T47D (cell line): ENCODE results near the gene DENND1A.
"Not testable (repeated sequence)": the region's sequence is repeated elsewhere in the genome, so short reads cannot be mapped to it uniquely, and the experiment has no call there.

ENCODE experiments used
- DNase-seq, 2 experiments: peaks; one replicate each; pipeline versions ENCODE4 v3.0.0 to v3.0.0-alpha.2; 2011 to 2012; ENCODE audit warnings: low read depth in 1 of 2, low spot score in 1 of 2
- JUND ChIP-seq: IDR thresholded peaks from 2 replicates; pipeline ENCODE4 v1.6.1; 2012; ENCODE audit warnings: low read depth
- in situ Hi-C: cut with HindIII; loops from 2 replicates; pipeline ENCODE4 v1.10.0; 2016; ENCODE audit warnings: low sequenced_read_pairs, low pct_unique_long_range_greater_than_20kb

Gene DENND1A

DNA sequence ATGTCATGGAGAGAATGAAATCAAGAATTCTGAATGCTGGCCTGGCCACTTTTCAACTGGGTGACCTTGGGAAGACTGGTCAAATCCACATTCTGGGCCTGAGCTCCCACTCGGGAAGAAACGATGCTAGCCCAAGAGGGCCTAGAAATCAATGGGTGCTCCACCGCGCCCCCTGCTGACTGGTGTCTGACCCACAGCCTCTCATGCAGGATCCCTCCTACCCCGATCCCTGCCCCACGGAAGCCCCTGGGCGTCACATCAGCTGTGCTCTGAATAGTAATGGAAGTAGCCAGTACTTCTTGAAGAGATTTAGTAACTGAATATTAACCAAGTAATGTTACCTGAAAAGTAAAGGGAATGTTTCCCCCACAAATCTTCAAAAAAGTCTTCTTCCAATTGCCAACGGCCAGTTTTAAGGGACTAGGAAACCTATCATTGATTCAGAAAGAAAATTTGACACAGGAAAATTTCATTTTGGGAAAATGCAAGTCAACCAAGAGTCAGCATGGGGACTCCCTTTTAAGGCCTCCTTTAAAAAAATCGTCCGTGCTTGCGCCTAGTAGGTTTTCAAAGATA lies 530.0 kb downstream of the DENND1A start:
- TF ChIP-seq JUND: no peak
- in situ Hi-C loops: no loop called here
- peak in 1 of 2 experiments; percentile 36 for DNase-seq

DNA sequence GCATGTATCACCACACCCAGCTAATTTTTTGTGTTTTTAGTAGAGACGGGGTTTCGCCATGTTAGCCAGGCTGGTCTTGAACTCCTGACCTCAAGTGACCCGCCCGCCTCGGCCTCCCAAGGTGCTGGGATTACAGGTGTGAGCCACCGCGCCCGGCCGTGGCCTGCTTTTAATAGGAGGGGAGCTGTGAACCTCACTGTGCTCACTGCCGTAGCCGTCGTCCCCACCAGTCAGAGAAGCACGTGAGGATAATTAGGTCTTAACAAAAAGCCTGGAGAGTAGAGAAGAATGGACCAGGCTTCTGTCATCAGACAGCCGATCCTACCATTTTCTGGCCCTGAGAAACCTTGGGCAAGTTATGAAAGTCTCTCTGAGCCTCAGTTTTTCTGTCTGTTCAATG lies 531.0 kb downstream of the DENND1A start:
- DNase-seq, in situ Hi-C loops: not testable (repeated sequence)

DNA sequence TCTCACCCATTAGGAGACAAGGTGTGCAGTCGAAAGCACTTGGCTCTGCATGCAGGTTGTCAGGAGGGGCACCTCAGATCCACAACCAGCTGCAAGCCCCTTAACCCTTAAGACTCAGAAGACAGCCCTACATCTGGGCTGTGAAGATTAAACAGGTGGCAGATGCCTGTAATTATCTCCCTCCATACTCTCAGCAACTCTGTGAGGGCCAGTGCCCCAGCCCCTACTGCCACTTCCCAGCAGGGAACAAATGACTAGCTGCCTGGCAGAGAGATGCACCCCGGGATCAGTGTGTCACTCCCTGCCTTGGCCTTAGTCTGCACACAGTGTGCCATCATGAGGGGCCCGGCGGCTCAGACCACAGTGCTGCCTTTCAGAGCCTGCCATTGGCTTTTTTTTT lies 532.0 kb downstream of the DENND1A start:
- in situ Hi-C loops: no loop called here
- TF ChIP-seq JUND: no peak
- DNase-seq: no peak

DNA sequence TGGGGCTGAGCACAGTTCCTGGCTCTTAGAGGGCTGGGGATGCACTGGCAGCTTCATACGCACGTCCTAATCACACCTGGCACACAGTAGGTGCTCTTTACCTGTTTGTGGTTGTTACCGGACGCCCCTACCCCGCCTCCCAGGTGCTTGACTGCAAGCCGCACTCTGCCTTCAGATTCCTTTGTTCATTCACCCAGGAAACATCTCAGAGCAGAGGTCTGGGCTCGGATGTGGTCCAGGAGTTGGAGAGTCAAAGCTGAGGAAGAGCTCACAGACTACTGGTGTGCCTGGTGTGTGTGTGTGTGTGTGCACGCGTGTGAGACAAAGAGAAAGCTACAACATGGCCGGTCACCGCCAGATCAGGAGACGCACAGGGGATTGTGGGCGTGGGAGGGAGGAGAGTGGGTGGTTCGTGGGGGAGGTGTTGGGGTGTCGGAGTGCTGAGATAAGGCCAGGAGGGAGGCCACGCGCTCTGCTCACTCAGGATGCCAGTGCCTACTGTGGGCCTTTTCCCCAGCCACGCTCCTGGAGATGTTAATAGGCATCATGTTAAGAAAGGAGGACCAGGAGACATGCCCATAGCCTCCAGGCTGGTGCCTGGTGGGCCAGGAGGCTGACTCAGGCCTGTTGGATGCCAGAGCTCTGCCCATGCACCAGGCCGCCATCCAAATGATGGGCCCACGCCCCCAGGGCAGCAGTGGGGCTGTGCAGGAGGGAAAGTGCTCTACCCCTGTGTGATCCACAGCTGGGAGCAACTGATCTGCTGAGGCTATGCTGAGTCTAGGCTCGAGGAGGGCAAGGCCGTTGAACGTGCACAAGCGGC lies 534.0 kb downstream of the DENND1A start:
- no peak for DNase-seq
- no peak for TF ChIP-seq JUND
- in situ Hi-C loops: no loop called here

DNA sequence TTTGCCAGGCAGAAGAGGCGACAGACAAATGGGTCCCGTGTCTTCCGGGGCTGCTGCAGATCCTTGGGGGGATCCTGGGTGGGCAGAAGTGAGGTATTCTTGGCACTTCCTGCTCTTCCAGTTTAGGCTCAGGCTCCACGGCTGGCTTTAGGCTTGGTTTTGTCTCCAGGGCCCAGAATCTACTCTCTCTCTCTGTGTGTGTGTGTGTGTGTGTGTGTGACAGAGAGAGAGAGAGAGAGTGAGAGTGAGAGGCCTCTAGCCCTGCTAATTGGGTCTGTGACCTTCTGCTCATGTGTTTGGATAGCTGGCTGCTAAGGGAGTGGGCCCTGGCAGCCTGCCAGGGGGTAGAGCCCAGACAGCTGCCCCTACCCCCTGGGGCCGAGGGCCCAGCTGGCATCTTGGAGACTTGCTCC lies 534.6 kb downstream of the DENND1A start:
- no peak for TF ChIP-seq JUND
- in situ Hi-C loops: no loop called here
- DNase-seq: no peak

DNA sequence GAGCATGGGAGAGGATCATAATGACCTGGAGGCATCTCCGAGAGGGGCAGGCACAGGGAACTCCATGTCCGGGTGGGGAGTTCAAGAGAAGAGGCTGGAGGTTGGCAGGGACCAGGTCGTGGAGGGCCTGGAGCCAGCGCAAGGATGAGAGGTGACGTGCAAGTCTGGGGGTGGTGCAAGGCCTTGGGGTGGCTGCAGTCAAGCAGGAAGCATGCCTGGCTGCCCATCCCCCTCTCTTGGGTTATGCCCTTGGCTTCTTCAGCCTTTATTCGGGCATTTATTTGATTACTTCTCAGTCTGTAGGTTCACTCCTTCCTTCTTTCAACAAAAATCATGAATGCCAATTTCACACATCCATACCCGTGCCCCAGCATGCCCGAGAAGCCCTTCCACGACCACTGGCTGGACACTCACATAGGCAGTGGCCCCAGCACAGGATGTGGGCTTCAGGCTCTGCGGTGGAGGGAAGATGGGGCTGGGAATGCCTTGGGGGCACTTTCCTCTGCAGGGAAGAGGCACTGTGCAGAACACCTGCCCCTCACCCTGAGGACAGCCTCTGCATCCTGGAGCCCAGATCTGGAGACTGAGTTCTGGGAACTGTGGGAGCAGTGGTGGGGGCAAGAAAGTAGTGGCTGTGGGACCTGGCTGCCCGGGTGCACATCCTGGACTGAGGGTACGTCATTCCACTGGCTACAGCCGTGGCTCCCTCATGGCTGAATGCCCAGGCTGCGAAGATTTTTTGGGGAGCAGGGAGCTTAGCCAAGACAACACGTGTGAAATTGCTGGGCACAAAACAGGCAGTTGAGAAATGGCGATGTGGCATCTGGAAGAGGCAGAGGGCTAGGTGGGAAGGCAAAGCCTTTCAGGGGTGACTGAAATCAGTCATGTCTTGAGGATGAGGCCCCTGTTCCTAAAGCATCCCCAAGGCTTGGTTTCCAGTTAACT lies 535.4 kb downstream of the DENND1A start:
- DNase-seq: no peak
- TF ChIP-seq JUND: no peak
- in situ Hi-C loops: no loop called here

DNA sequence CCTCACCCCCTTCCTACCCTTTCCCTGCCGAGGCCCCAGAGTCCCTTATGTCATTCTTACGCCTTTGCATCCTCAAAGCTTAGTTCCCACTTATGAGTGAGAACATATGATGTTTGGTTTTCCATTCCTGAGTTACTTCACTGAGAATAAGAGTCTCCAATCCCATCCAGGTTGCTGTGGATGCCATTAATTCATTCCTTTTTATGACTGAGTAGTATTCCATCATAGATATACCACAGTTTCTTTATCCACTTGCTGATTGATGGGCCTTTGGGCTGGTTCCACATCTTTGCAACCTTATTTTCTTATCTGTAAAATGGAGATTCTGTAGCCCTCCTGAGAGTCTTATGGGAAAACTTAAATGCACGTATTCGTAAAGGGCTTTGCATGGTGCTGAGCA lies 537.1 kb downstream of the DENND1A start:
- no peak for DNase-seq
- TF ChIP-seq JUND: no peak
- in situ Hi-C loops: no loop called here

DNA sequence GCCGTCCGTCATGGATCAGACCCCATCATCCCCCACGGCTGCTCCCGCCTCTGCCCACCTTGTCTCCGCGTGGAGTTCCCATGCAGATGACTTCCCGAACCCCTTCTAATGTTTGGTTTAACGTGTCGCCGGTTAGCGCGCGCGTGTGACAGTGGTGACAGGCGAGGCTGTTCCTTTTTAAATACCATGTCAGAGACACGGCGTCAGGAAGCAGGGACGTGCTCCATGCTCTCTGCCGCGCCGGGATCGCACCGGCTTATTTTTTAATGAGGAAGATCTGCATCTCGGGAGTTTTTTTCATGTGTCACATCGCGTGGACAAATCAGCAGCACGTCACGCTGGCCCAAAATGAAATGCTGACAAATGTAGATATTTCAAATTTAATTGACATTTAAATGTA lies 538.0 kb downstream of the DENND1A start:
- TF ChIP-seq JUND: no peak

DNA sequence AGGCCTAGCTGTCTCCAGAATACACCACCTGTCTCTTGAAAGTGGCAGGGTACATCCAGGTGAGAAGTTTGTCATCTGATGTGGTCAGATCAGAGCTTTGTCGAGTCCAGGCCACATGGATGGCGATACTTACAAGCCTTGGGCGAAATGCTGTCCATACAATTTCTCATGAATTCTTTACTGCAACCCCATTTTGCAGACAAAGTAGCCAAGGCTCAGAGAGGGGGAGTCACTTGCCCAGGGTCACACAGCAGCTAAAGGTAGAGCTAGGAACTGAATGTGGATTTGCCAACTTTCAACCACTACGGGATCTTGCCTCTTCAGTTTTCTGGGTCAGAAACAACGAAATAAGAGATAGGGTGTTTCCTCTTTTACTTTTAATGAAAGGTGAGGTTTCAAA lies 538.7 kb downstream of the DENND1A start:
- in situ Hi-C loops: no loop called here
- no peak for TF ChIP-seq JUND
- no peak for DNase-seq

More for the DNA sequence above, 538.0 kb downstream of the DENND1A start:
- no peak for DNase-seq
- in situ Hi-C loops: no loop called here

DNA sequence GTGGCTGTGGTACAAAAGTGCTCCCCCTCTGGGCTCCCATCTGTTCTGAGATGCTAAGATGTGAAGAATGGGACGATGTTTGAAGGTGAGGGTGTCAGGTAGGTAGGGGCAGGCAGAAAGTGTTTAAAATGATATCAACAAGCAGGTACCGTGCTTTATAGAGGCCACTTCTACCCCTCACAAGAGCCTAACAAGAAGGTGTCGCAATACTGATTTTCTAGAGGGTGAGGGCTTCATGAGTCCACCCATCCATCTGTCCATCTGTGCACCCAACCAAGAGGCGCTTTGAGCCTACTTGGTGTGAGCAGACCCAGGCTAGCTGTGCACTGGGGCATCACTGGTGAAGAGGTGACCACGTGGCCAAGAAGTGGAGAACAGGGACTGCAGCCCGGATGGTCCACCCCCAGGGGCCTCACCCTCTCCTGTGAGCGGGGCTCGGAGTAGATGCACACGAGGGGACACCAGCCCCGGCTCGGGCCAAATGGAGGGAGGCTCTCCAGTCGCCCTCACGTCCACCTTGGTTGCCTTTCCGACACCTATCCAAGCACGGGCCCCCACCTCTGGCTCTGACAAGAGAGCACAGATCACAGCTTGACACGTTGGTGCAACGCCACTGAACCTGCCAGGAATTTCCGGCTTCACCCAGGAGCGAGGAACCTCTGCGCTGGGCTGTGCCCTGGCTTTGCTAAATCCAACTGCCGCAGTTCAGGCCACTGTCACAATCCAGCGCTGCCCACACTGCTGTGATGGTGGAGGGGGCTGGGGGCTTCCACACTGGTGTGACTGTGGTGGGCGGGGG lies 539.4 kb downstream of the DENND1A start:
- DNase-seq: no peak
- TF ChIP-seq JUND: no peak
- in situ Hi-C loops: no loop called here

DNA sequence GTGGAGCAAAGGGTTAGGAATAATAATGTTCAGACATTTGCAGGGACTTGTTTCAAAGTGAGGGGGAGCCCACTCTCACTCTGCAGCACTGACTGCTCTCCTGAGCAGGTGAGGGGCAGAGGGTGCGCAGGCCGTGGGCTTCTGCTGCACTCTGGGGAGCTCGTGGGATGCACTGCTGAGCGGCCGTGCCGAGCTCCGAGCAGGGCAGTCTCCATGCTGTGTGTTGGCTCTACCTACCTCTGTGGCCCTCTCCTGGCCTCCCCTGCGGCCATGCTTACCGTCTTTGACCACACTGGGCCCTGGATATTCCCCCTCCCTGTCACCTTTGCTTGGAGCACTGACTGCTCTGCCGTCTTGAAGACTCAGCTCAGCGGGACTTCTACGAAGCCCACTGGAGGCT lies 540.2 kb downstream of the DENND1A start:
- TF ChIP-seq JUND: no peak
- DNase-seq: no peak
- in situ Hi-C loops: no loop called here

DNA sequence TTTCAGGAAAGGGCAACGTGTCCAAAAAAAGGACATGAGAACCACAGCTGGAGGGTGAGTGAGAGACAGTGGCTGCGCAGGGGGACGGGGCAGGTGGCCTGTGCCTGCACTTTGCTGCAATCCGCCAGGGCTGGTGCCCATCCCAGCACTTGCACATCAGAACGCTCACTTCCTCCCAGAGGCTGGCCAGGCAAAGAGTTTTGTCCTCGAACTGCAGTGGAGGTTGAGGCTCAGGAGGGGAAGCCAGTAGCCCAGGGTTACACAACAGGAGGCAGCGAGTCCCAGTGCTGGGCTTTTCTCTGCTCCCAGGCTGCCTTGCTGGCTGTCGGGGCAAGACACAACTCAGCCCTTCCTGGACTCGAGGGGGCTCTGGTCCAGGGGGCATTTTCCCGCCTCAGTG lies 540.9 kb downstream of the DENND1A start:
- in situ Hi-C loops: no loop called here
- no peak for TF ChIP-seq JUND
- DNase-seq: no peak
